GM21723 (cell line): ENCODE data around the gene CCT6A.
A peak's percentile ranks its signal among the peaks of the same experiment; 100 is the strongest.
"Not testable (repeated sequence)": the region's sequence is repeated elsewhere in the genome, so short reads cannot be mapped to it uniquely, and the experiment has no call there.

Experiments
- ATAC-seq: cut with Tn5 transposase; IDR thresholded peaks from one replicate; pipeline ENCODE4 v1.9.1; 2021; ENCODE audit warnings: mild to moderate bottlenecking, moderate library complexity; ENCODE audit not compliant: unreplicated experiment

The CCT6A gene

GRCh38 chr7:56048763-56049162 lies 2.8 kb upstream of the CCT6A start:
- ATAC-seq: not testable (repeated sequence)

- ATAC-seq: no peak
Measured at GRCh38 chr7:56051053-56051338, 569 bp upstream of the CCT6A start.

GRCh38 chr7:56053379-56053778 lies 1.8 kb downstream of the CCT6A start:
- ATAC-seq: no peak

- no peak for ATAC-seq
Measured at GRCh38 chr7:56053993-56054392, 2.4 kb downstream of the CCT6A start.

GRCh38 chr7:56062382-56062781 lies 10.8 kb downstream of the CCT6A start:
- ATAC-seq: no peak

GRCh38 chr7:56063500-56063881 lies 11.9 kb downstream of the CCT6A start:
- ATAC-seq: no peak

GRCh38 chr7:56063882-56064625 lies 12.5 kb downstream of the CCT6A start, which contains the start of gene SUMF2:
Gene SUMF2, plus strand, starts transcription at chr7:56064286. Its CDS starts 26 bp downstream, at chr7:56064312.
- ATAC-seq: peak; percentile 86

GRCh38 chr7:56066376-56066775 lies 14.8 kb downstream of the CCT6A start:
- ATAC-seq: not testable (repeated sequence)

- ATAC-seq: peak; percentile 93
Measured at GRCh38 chr7:56074371-56074791, 22.8 kb downstream of the CCT6A start.

- no peak for ATAC-seq
Measured at GRCh38 chr7:56077681-56078080, 26.1 kb downstream of the CCT6A start.

- no peak for ATAC-seq
Measured at GRCh38 chr7:56078196-56078595, 26.6 kb downstream of the CCT6A start.

GRCh38 chr7:56079450-56080185 lies 28.1 kb downstream of the CCT6A start:
- no peak for ATAC-seq

- ATAC-seq: not testable (repeated sequence)
Measured at GRCh38 chr7:56080726-56081435, 29.3 kb downstream of the CCT6A start.

- no peak for ATAC-seq
Measured at GRCh38 chr7:56081626-56082340, 30.2 kb downstream of the CCT6A start.

- ATAC-seq: no peak
Measured at GRCh38 chr7:56083150-56083785, 31.7 kb downstream of the CCT6A start.

GRCh38 chr7:56086761-56087160 lies 35.2 kb downstream of the CCT6A start:
- ATAC-seq: no peak

- ATAC-seq: no peak
Measured at GRCh38 chr7:56087445-56087844, 35.9 kb downstream of the CCT6A start.

- ATAC-seq: no peak
Measured at GRCh38 chr7:56091591-56091990, 40.0 kb downstream of the CCT6A start.

- ATAC-seq: not testable (repeated sequence)
Measured at GRCh38 chr7:56092388-56092787, 40.8 kb downstream of the CCT6A start.

- ATAC-seq: no peak
Measured at GRCh38 chr7:56092789-56093531, 41.4 kb downstream of the CCT6A start, which contains the start of gene PHKG1. Gene PHKG1, minus strand, starts transcription at chr7:56092952. Its CDS starts 4,011 bp downstream, at chr7:56088941.
